ENCODE data around the gene SMDT1. TPM values are rescaled to one million over a fixed set of nuclear protein-coding genes. Genes with fewer than 3 reads are reported as not detected.
A peak's percentile ranks its signal among the peaks of the same experiment; 100 is the strongest.

Gene SMDT1
- polyA plus RNA-seq (2013, experiment 1 of 2), result 63.3 TPM
- polyA plus RNA-seq (2013, experiment 2 of 2), result 47.4 TPM

GRCh38 chr22:42079319-42080251, at the start of gene SMDT1:
TSS of gene SMDT1 (plus strand) at chr22:42079700. CDS start at chr22:42079769, 69 bp downstream.
- Histone ChIP-seq H3K4me3 (ENCODE audit: extremely low read depth, insufficient read depth, low read length, poor library complexity, severe bottlenecking) (peak within 1 kb of the TSS; percentile 64), H3K36me3 (ENCODE audit: control insufficient read depth, insufficient read depth, low read length) (peaks cover 30% of the 10 kb centered on the region), H3K27ac (ENCODE audit: low read depth, low read length, severe bottlenecking) (peak within 1 kb of the TSS; percentile 95), H3K9me3 (ENCODE audit: control insufficient read depth, low read length) (no peaks in the 10 kb centered on the region), H3K4me1 (ENCODE audit: control insufficient read depth, insufficient read depth, low read length, poor library complexity, severe bottlenecking) (peaks cover 3% of the 10 kb centered on the region)
- WGBS, 2 experiments (ENCODE audit: insufficient coverage in 2 of 2), result 3 to 8% methylated on average over 51 to 58 of the region's 71 CpGs

GRCh38 chr22:42033263-42034181, 46.0 kb upstream of the SMDT1 start:
- 88 to 96% methylated on average over 4 to 5 of the region's 5 CpGs for WGBS, 2 experiments (ENCODE audit: insufficient coverage in 2 of 2)
- H3K4me3 ChIP-seq (ENCODE audit: extremely low read depth, insufficient read depth, low read length, poor library complexity, severe bottlenecking), result no peak overlapping the region
- no peak overlapping the region for H3K27ac ChIP-seq (ENCODE audit: low read depth, low read length, severe bottlenecking)
- H3K4me1 ChIP-seq (ENCODE audit: control insufficient read depth, insufficient read depth, low read length, poor library complexity, severe bottlenecking), result peaks cover 6% of the 10 kb centered on the region
- peaks cover 10% of the 10 kb centered on the region for H3K9me3 ChIP-seq (ENCODE audit: control insufficient read depth, low read length)
- no peaks in the 10 kb centered on the region for H3K36me3 ChIP-seq (ENCODE audit: control insufficient read depth, insufficient read depth, low read length)

GRCh38 chr22:42035256-42035655, 44.2 kb upstream of the SMDT1 start:
- Histone ChIP-seq H3K4me1 (ENCODE audit: control insufficient read depth, insufficient read depth, low read length, poor library complexity, severe bottlenecking) (peaks cover 6% of the 10 kb centered on the region), H3K9me3 (ENCODE audit: control insufficient read depth, low read length) (peaks cover 10% of the 10 kb centered on the region), H3K27ac (ENCODE audit: low read depth, low read length, severe bottlenecking) (no peak overlapping the region), H3K4me3 (ENCODE audit: extremely low read depth, insufficient read depth, low read length, poor library complexity, severe bottlenecking) (no peak overlapping the region), H3K36me3 (ENCODE audit: control insufficient read depth, insufficient read depth, low read length) (no peaks in the 10 kb centered on the region)
- 74 to 93% methylated on average over 7 of the region's 8 CpGs for WGBS, 2 experiments (ENCODE audit: insufficient coverage in 2 of 2)

- no peaks in the 10 kb centered on the region for H3K36me3 ChIP-seq (ENCODE audit: control insufficient read depth, insufficient read depth, low read length)
- H3K27ac ChIP-seq (ENCODE audit: low read depth, low read length, severe bottlenecking), result no peak overlapping the region
- WGBS, 2 experiments (ENCODE audit: insufficient coverage in 2 of 2), result 75 to 90% methylated on average over 2 of the region's 5 CpGs
- peaks cover 12% of the 10 kb centered on the region for H3K9me3 ChIP-seq (ENCODE audit: control insufficient read depth, low read length)
- no peaks in the 10 kb centered on the region for H3K4me1 ChIP-seq (ENCODE audit: control insufficient read depth, insufficient read depth, low read length, poor library complexity, severe bottlenecking)
- H3K4me3 ChIP-seq (ENCODE audit: extremely low read depth, insufficient read depth, low read length, poor library complexity, severe bottlenecking), result no peak overlapping the region
Measured at GRCh38 chr22:42039271-42039670, 40.2 kb upstream of the SMDT1 start.

- Histone ChIP-seq H3K4me1 (ENCODE audit: control insufficient read depth, insufficient read depth, low read length, poor library complexity, severe bottlenecking) (no peaks in the 10 kb centered on the region), H3K4me3 (ENCODE audit: extremely low read depth, insufficient read depth, low read length, poor library complexity, severe bottlenecking) (no peak overlapping the region), H3K9me3 (ENCODE audit: control insufficient read depth, low read length) (peaks cover 12% of the 10 kb centered on the region), H3K27ac (ENCODE audit: low read depth, low read length, severe bottlenecking) (no peak overlapping the region), H3K36me3 (ENCODE audit: control insufficient read depth, insufficient read depth, low read length) (no peaks in the 10 kb centered on the region)
Measured at GRCh38 chr22:42041784-42042183, 37.7 kb upstream of the SMDT1 start.

- Histone ChIP-seq H3K9me3 (ENCODE audit: control insufficient read depth, low read length) (no peaks in the 10 kb centered on the region), H3K27ac (ENCODE audit: low read depth, low read length, severe bottlenecking) (no peak overlapping the region), H3K4me1 (ENCODE audit: control insufficient read depth, insufficient read depth, low read length, poor library complexity, severe bottlenecking) (no peaks in the 10 kb centered on the region), H3K36me3 (ENCODE audit: control insufficient read depth, insufficient read depth, low read length) (no peaks in the 10 kb centered on the region), H3K4me3 (ENCODE audit: extremely low read depth, insufficient read depth, low read length, poor library complexity, severe bottlenecking) (no peak overlapping the region)
- 88% methylated on average over 1 of the region's 2 CpGs for WGBS, 2 experiments (ENCODE audit: insufficient coverage in 2 of 2)
Measured at GRCh38 chr22:42050641-42051180, 28.8 kb upstream of the SMDT1 start.

- peaks cover 13% of the 10 kb centered on the region for H3K9me3 ChIP-seq (ENCODE audit: control insufficient read depth, low read length)
- H3K4me1 ChIP-seq (ENCODE audit: control insufficient read depth, insufficient read depth, low read length, poor library complexity, severe bottlenecking), result no peaks in the 10 kb centered on the region
- H3K4me3 ChIP-seq (ENCODE audit: extremely low read depth, insufficient read depth, low read length, poor library complexity, severe bottlenecking), result no peak overlapping the region
- 80 to 100% methylated on average over 2 of the region's 3 CpGs for WGBS, 2 experiments (ENCODE audit: insufficient coverage in 2 of 2)
- no peaks in the 10 kb centered on the region for H3K36me3 ChIP-seq (ENCODE audit: control insufficient read depth, insufficient read depth, low read length)
- no peak overlapping the region for H3K27ac ChIP-seq (ENCODE audit: low read depth, low read length, severe bottlenecking)
Measured at GRCh38 chr22:42052765-42053164, 26.7 kb upstream of the SMDT1 start.

- Histone ChIP-seq H3K4me1 (ENCODE audit: control insufficient read depth, insufficient read depth, low read length, poor library complexity, severe bottlenecking) (no peaks in the 10 kb centered on the region), H3K36me3 (ENCODE audit: control insufficient read depth, insufficient read depth, low read length) (peaks cover 35% of the 10 kb centered on the region), H3K4me3 (ENCODE audit: extremely low read depth, insufficient read depth, low read length, poor library complexity, severe bottlenecking) (no peak overlapping the region), H3K27ac (ENCODE audit: low read depth, low read length, severe bottlenecking) (no peak overlapping the region), H3K9me3 (ENCODE audit: control insufficient read depth, low read length) (peaks cover 23% of the 10 kb centered on the region)
- no CpG with 5 or more reads among the region's 1 CpG for WGBS, 2 experiments (ENCODE audit: insufficient coverage in 2 of 2)
Measured at GRCh38 chr22:42056757-42057511, 22.6 kb upstream of the SMDT1 start.

GRCh38 chr22:42060489-42060888, 19.0 kb upstream of the SMDT1 start:
- peaks cover 23% of the 10 kb centered on the region for H3K9me3 ChIP-seq (ENCODE audit: control insufficient read depth, low read length)
- 83% methylated on average over 3 of the region's 5 CpGs; no CpG with 5 or more reads in 1 of the 2 experiments for WGBS, 2 experiments (ENCODE audit: insufficient coverage in 2 of 2)
- peaks cover 44% of the 10 kb centered on the region for H3K36me3 ChIP-seq (ENCODE audit: control insufficient read depth, insufficient read depth, low read length)

GRCh38 chr22:42061041-42061440, 18.5 kb upstream of the SMDT1 start:
- H3K27ac ChIP-seq (ENCODE audit: low read depth, low read length, severe bottlenecking), result no peak overlapping the region
- no peaks in the 10 kb centered on the region for H3K4me1 ChIP-seq (ENCODE audit: control insufficient read depth, insufficient read depth, low read length, poor library complexity, severe bottlenecking)
- H3K9me3 ChIP-seq (ENCODE audit: control insufficient read depth, low read length), result peaks cover 23% of the 10 kb centered on the region
- H3K4me3 ChIP-seq (ENCODE audit: extremely low read depth, insufficient read depth, low read length, poor library complexity, severe bottlenecking), result no peak overlapping the region
- 96 to 100% methylated on average over 4 to 6 of the region's 7 CpGs for WGBS, 2 experiments (ENCODE audit: insufficient coverage in 2 of 2)
- H3K36me3 ChIP-seq (ENCODE audit: control insufficient read depth, insufficient read depth, low read length), result peaks cover 44% of the 10 kb centered on the region

More at GRCh38 chr22:42060489-42060888, 19.0 kb upstream of the SMDT1 start:
- Histone ChIP-seq H3K4me3 (ENCODE audit: extremely low read depth, insufficient read depth, low read length, poor library complexity, severe bottlenecking) (no peak overlapping the region), H3K27ac (ENCODE audit: low read depth, low read length, severe bottlenecking) (no peak overlapping the region), H3K4me1 (ENCODE audit: control insufficient read depth, insufficient read depth, low read length, poor library complexity, severe bottlenecking) (no peaks in the 10 kb centered on the region)
